Endothelial cell of umbilical vein (primary cell): Measurements from ENCODE around the gene C1orf174. TPM values are rescaled to one million over a fixed set of nuclear protein-coding genes. Genes with fewer than 3 reads are reported as not detected.

Experiments used
- BruUV-seq: library from RNA; stranded (reverse); fragments of 400-500 nt; replicated peaks from 2 replicates; lab custom pipeline; 2021; lab: Mats Ljungman, UMichigan
- CTCF ChIA-PET: fragments of 300-600, 350-600 bp; sonication (Branson Sonifier 250); formaldehyde crosslinking; loops from one replicate; lab custom pipeline; 2021; ENCODE audit warnings: antibody characterized with exemption, inconsistent platforms; lab: Charles Lee
- POLR2A ChIA-PET: fragments of 300-600, 350-600 bp; sonication (Branson Sonifier 250); formaldehyde crosslinking; loops from one replicate; lab custom pipeline; 2021; ENCODE audit warnings: antibody characterized with exemption, inconsistent platforms; lab: Charles Lee
- DNase-seq: peaks from one replicate; pipeline ENCODE4 v3.0.0-alpha.2; 2011; ENCODE audit warnings: low read depth, low spot score
- FAIRE-seq: peaks from 2 replicates; lab custom pipeline; 2011; peaks lifted over from hg19 to GRCh38; lab: Jason Lieb, UNC
- H2AFZ ChIP-seq: 2 replicates; pipeline ENCODE4 v1.6.0; 2012; ENCODE audit warnings: low read depth, low read length, control low read depth, inconsistent platforms
- H3K27ac ChIP-seq: 2 replicates; pipeline ENCODE4 v1.5.1; 2011; ENCODE audit warnings: low read depth, mild to moderate bottlenecking, control low read depth, low read length, moderate library complexity; ENCODE audit not compliant: insufficient read depth
- H3K27me3 ChIP-seq, 2 experiments: 2 replicates each; pipeline versions ENCODE4 v1.6.0 to v1.6.1; 2011; ENCODE audit warnings: low read length in 2 of 2, mixed read lengths in 1 of 2; ENCODE audit not compliant: control insufficient read depth in 2 of 2, insufficient read depth in 2 of 2
- H3K36me3 ChIP-seq, 2 experiments: 2 replicates in 1 of 2; 3 replicates in 1 of 2; pipeline ENCODE4 v1.5.1; 2011; ENCODE audit warnings: low read length in 2 of 2, mild to moderate bottlenecking in 1 of 2, moderate library complexity in 1 of 2; ENCODE audit not compliant: control insufficient read depth in 2 of 2, insufficient read depth in 2 of 2; ENCODE audit errors: extremely low read depth in 1 of 2
- H3K4me1 ChIP-seq: 3 replicates; pipeline ENCODE4 v1.5.1; 2011; ENCODE audit warnings: mild to moderate bottlenecking, low read length; ENCODE audit not compliant: control insufficient read depth, insufficient read depth; ENCODE audit errors: extremely low read depth
- H3K4me2 ChIP-seq: 2 replicates; pipeline ENCODE4 v1.6.1; 2011; ENCODE audit warnings: low read length, control low read depth, mixed read lengths; ENCODE audit not compliant: insufficient read depth
- H3K4me3 ChIP-seq, 3 experiments: fragments of 200-600 bp in 1 of 3; sonication (generic), shearing (Covaris generic) in 1 of 3; replicated peaks in 1 of 3; 2 replicates each; pipeline ENCODE4 v1.5.1; 2011 to 2016; ENCODE audit warnings: control low read depth in 3 of 3, low read length in 3 of 3, mild to moderate bottlenecking in 2 of 3, inconsistent platforms in 1 of 3, low read depth in 1 of 3, moderate library complexity in 1 of 3; ENCODE audit not compliant: insufficient read depth in 1 of 3
- H3K79me2 ChIP-seq: 2 replicates; pipeline ENCODE4 v1.6.0; 2012; ENCODE audit warnings: low read length, inconsistent platforms; ENCODE audit not compliant: control insufficient read depth, insufficient read depth
- H3K9ac ChIP-seq: replicated peaks from 2 replicates; pipeline ENCODE3; 2011; ENCODE audit warnings: low read length, control low read depth; ENCODE audit not compliant: insufficient read depth; ENCODE audit errors: extremely low read depth
- H3K9me1 ChIP-seq: replicated peaks from 3 replicates; pipeline ENCODE4 v1.6.0; 2011; ENCODE audit warnings: mild to moderate bottlenecking, low read length; ENCODE audit not compliant: control insufficient read depth, insufficient read depth; ENCODE audit errors: extremely low read depth
- H3K9me3 ChIP-seq: replicated peaks from 2 replicates; pipeline ENCODE4 v1.5.1; 2012; ENCODE audit warnings: low read length, inconsistent platforms; ENCODE audit not compliant: control insufficient read depth, insufficient read depth
- H4K20me1 ChIP-seq: replicated peaks from 2 replicates; pipeline ENCODE3; 2011; ENCODE audit warnings: mild to moderate bottlenecking, low read length; ENCODE audit not compliant: control insufficient read depth, insufficient read depth; ENCODE audit errors: extremely low read depth
- EZH2 ChIP-seq: IDR thresholded peaks from 2 replicates; pipeline ENCODE4 v1.6.1; 2012; ENCODE audit warnings: borderline replicate concordance, low read depth, mild to moderate bottlenecking, moderate library complexity, low read length, inconsistent platforms; ENCODE audit not compliant: severe bottlenecking
- FOS ChIP-seq: IDR thresholded peaks from 2 replicates; pipeline ENCODE4 v1.6.1; 2011; ENCODE audit warnings: mild to moderate bottlenecking, low read length, moderate library complexity, borderline replicate concordance; ENCODE audit not compliant: insufficient read depth
- MYC ChIP-seq: IDR thresholded peaks from one replicate; pipeline ENCODE4 v1.6.1; 2011; ENCODE audit warnings: mild to moderate bottlenecking, low read depth, low read length
- POLR2A ChIP-seq: IDR thresholded peaks from 2 replicates; pipeline ENCODE4 v1.6.1; 2012; ENCODE audit warnings: low read depth, mild to moderate bottlenecking, control low read depth, low read length
- dilution Hi-C: fragments of 300-500 bp; cut with MboI; formaldehyde crosslinking; loops from one replicate; pipeline ENCODE4 v1.15.0; 2019; ENCODE audit warnings: low sequenced_read_pairs; ENCODE audit not compliant: extremely low pct_ligation_motif_present
- intact Hi-C: fragments of 100-400 bp; cut with micrococcal nuclease; formaldehyde crosslinking; loops from one replicate; pipeline ENCODE4 v1.10.0; 2022
- polyA plus RNA-seq, 4 experiments: library from polyadenylated mRNA; depleted of rRNA in 3 of 4; stranded (reverse) in 3 of 4; unstranded in 1 of 4; fragments of >200 nt; gene quantifications; 2 replicates each; pipeline versions ENCODE4 v1.2.1 to v1.2.3, GENCODE V29; 2011 to 2012; ENCODE audit warnings: missing spikeins in 1 of 4
- total RNA-seq: library from RNA; stranded (reverse); gene quantifications from 2 replicates; pipeline ENCODE4 v1.2.3, GENCODE V29; 2021
- TF ChIP-seq, protein P1 (sequence below): IDR thresholded peaks from 2 replicates; pipeline ENCODE4 v1.6.1; 2011; ENCODE audit not compliant: insufficient read depth, insufficient read length
- TF ChIP-seq, protein P2 (sequence below), 2 donors: IDR thresholded peaks; 1 replicate in 1 of 2; 2 replicates in 1 of 2; pipeline ENCODE4 v1.5.1; 2011; ENCODE audit warnings: low read length in 2 of 2, mild to moderate bottlenecking in 2 of 2, moderate library complexity in 2 of 2, control low read depth in 1 of 2, inconsistent platforms in 1 of 2, low read depth in 1 of 2; ENCODE audit not compliant: insufficient read depth in 1 of 2; ENCODE audit errors: extremely low read depth in 1 of 2

C1orf174 gene
- total and polyA plus RNA-seq, 2 donors (not counting 3 experiments of a cell fraction or from before 2014, with no cell fraction given), result 28.0 to 31.7 TPM

DNA sequence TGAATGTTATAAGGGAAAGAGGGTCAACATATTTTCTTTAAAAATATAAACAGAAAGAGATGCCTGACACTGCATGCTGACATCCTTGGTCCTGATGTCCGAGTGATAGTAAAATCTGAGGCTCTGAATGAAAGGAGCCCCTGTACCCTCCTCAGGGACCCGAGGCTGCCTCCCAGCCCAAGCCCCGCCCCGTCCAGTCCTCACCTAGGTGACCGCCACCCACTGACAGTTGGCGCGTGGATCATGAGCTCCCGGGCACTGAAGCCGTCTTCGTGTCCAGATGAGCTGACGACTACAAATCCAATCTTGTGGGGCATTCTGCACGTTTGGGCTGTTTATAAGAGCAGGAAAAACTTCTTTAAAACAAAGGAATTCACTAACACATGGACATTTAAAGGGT is 48.0 kb downstream of the C1orf174 start:
- CTCF ChIA-PET, result no interaction called here
- Histone ChIP-seq H3K9me1 (no peaks in the 10 kb centered on the region), H3K27me3 (no peaks in the 10 kb centered on the region), H4K20me1 (no peaks in the 10 kb centered on the region), H3K79me2 (peaks cover 4% of the 10 kb centered on the region), H2AFZ (no peak overlapping the region), H3K4me3 (no peak overlapping the region), H3K27ac (no peak overlapping the region), H3K9ac (no peak overlapping the region), H3K4me1 (peaks cover 3% of the 10 kb centered on the region), H3K36me3 (peaks cover 4 to 6% of the 10 kb centered on the region in 2 experiments), H3K9me3 (no peaks in the 10 kb centered on the region), H3K4me2 (no peak overlapping the region)
- POLR2A ChIA-PET, result no interaction called here
- TF ChIP-seq, protein P1, sequence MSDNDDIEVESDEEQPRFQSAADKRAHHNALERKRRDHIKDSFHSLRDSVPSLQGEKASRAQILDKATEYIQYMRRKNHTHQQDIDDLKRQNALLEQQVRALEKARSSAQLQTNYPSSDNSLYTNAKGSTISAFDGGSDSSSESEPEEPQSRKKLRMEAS, result no peak
- no peak for TF ChIP-seq FOS
- no peak for FAIRE-seq
- no peak for DNase-seq
- intact Hi-C loops (no loop called here), dilution Hi-C loops (no loop called here)
- BruUV-seq, result no TSS peak

DNA sequence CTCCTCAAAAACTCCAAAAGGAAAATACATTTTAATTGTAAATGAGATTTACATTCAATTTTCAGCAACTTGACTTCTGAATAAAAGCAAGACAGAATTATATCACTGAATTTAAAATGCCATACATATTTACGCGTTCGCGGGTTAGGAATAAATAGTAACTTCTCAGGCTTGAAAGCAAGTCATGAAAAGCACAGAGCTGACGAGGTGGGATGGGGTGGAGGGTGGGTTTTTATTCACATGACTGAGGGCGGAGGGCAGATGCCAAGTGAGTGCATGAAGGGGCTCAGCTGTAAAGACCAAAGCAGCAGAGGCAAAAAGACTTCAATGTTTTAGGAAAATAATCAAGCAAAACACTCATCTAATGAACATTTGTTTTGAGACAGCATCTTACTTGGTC is 48.8 kb downstream of the C1orf174 start:
- FAIRE-seq (no peak), DNase-seq (no peak)
- no TSS peak for BruUV-seq
- intact Hi-C loops, result no loop called here
- TF ChIP-seq, protein P2, sequence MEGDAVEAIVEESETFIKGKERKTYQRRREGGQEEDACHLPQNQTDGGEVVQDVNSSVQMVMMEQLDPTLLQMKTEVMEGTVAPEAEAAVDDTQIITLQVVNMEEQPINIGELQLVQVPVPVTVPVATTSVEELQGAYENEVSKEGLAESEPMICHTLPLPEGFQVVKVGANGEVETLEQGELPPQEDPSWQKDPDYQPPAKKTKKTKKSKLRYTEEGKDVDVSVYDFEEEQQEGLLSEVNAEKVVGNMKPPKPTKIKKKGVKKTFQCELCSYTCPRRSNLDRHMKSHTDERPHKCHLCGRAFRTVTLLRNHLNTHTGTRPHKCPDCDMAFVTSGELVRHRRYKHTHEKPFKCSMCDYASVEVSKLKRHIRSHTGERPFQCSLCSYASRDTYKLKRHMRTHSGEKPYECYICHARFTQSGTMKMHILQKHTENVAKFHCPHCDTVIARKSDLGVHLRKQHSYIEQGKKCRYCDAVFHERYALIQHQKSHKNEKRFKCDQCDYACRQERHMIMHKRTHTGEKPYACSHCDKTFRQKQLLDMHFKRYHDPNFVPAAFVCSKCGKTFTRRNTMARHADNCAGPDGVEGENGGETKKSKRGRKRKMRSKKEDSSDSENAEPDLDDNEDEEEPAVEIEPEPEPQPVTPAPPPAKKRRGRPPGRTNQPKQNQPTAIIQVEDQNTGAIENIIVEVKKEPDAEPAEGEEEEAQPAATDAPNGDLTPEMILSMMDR (IDR thresholded peaks at IDR 0.05; ENCODE audit: extremely low read depth in 1 of 2, insufficient read depth in 1 of 2, low read depth in 1 of 2, low read length in 2 of 2), result no peak
- TF ChIP-seq FOS (no peak), MYC (no peak), EZH2 (no peak), POLR2A (no peak)
- Histone ChIP-seq H3K27ac (no peak overlapping the region), H3K4me1 (peaks cover 3% of the 10 kb centered on the region), H3K9me1 (no peaks in the 10 kb centered on the region), H3K27me3 (no peaks in the 10 kb centered on the region), H2AFZ (no peak overlapping the region), H4K20me1 (no peaks in the 10 kb centered on the region), H3K9me3 (no peaks in the 10 kb centered on the region), H3K9ac (no peak overlapping the region), H3K4me3 (no peak overlapping the region), H3K36me3 (peaks cover 6 to 7% of the 10 kb centered on the region in 2 experiments), H3K4me2 (no peak overlapping the region), H3K79me2 (peaks cover 4% of the 10 kb centered on the region)
- dilution Hi-C loops, result no loop called here
- CTCF ChIA-PET, result no interaction called here
- POLR2A ChIA-PET, result no interaction called here
